Activated CD4-positive, alpha-beta T cell treated with anti-CD3 and anti-CD28 coated beads, Interleukin-10, Interleukin-2, amounts not matched to agents 100 ng/mL and 50 ng/mL, durations not matched to agents 16 hours and 8 hours (primary cell): ENCODE results near the gene ATRNL1.

Experiments used
- DNase-seq: peaks from one replicate; pipeline ENCODE4 v3.0.0-alpha.2; 2020

Gene ATRNL1

GRCh38 chr10:115931309-115931708, 838.1 kb downstream of the ATRNL1 start:
- no peak for DNase-seq

DNA sequence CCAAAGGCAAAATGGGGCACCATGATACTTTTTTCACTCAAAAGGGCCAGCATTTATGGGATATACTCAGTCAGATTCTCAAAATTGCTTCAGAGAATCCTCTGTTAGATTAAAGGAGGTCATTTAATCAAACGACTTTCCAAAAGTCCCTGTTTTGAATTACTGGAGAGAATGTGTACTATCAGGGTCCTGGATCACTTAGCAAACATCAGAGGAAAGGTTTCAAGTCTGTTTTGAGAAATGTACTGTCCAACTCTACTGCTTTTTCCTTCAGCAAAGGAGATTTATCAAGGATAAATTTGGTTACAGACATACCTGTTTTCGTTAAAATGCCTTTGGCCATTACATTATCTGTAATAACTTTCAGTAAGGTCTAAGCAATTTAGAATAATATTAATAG, 838.9 kb downstream of the ATRNL1 start:
- DNase-seq, result no peak

DNA sequence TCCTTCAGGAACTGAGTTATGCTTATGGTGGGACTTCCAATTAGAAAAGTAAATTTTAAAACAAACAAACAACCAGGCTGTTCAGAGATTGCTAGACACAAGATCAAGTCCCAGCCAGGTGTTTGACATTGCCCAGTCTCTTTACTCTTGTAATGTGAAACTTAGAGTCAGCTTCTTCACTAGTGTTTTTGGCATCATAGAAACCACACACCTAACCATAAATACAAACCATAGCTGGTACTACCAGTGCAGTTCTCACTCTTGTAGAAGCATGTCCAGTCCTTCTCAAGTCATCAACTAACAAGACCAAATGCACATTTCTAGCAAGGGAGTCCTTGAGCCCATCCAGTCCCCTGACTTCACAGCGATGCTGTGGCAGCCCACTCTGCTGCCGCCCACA, 839.9 kb downstream of the ATRNL1 start:
- DNase-seq, result no peak

DNA sequence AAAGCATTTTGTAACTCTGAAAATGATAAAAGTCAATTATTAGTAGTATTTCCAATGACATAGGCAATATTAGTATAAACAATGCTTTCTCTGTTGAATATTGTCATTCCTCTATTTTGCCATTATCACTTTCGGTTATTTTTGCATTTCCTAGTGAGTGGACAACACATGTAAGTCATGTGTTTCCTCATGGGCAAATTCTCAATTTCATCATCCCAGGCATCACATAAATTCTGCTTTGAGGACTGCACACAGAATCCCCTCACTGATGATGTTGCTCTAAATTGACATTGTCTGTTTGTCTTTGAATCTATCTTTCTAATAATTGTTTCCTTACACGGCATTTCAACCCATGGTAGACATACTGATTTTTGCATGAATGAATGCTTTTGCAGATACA, 842.6 kb downstream of the ATRNL1 start:
- DNase-seq, result no peak

DNA sequence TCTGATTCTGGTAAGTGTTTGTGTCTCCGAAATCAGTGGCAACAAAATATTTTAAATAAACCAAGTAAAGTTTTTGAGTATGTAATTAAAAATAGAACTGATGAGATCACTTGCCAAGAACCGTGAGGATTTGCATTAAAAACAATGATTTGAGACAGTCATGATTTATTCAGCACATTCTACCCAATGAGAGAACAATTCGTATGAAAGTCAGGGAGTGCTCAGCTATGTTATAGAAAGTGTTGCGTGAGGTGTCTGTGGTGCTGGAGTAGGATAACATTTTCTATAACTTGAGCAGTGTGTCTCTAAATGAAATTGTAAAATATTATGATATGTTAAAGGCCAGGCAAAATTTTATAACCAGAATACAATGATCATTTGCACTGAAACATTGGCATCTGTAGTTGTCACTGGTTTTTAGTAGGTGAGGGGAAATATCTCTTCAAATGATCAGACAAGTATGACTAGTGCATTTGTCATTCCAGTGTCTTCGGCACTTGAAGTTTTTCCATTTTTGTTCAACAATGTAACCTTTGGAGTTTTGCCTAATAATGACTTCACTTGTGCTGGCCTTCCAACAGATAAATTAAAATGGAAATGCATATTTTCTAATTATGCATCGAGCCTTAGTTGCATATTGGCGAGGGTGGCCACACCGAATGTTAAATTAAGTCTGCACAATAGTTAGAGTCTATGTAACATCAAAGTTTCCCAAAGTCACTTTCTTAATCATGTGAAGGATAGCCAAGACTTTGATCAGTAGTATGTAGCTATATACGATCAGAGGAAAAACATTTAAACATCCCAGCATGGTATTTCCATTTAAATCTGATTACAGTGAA, 844.0 kb downstream of the ATRNL1 start:
- no peak for DNase-seq

DNA sequence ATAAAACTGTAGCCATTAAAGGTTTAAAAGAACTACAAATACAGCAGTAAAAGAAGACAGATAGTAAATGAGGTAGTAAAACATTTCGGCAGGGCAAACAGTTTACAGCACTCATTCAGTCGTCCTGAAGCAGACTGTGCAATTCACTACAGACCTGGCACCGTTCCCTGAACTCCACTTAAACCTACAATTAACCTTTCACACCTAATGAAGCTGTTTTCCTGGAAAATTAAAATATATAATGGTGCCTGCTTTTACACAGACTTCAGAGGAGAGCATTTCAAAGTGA, 844.5 kb downstream of the ATRNL1 start:
- no peak for DNase-seq

DNA sequence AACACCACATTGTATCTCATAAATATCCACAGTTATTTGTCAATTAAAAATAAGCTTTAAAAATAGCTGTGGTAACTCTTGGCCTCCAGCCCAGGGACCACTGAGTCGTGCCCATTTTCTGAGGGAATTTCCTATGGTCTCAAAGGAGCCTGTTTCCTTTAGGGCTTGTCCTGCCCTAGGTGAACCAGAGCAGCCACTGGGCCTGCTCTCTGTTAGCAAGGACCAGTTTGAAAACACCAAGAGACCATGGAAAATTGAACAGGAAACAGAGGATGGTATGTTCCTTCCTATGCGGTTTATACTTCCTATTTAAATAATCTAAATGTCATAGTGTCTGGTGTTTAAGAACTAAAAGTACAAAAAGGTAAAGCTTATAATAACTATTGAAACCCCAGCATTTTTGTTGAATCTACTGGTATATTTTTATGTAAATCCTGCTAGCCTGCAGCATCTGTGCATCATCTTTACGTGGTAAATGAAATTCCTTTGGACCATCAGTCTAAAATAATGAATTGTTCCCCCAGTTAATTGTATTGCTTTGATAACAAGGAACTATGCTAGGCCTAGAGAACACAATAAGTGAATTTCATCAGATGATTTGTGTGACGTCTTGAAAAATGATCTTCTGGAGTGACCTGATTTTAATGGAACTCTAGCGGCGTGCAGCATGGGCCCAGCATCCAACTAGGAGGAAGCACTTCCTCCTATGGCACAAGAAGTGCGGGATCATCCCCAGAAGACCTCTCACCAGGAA, 846.1 kb downstream of the ATRNL1 start:
- DNase-seq, result no peak

- DNase-seq, result no peak
These were observed 848.2 kb downstream of the ATRNL1 start for GRCh38 chr10:115941361-115941771.

- DNase-seq, result no peak
These were observed 848.9 kb downstream of the ATRNL1 start for GRCh38 chr10:115942101-115942500.

DNA sequence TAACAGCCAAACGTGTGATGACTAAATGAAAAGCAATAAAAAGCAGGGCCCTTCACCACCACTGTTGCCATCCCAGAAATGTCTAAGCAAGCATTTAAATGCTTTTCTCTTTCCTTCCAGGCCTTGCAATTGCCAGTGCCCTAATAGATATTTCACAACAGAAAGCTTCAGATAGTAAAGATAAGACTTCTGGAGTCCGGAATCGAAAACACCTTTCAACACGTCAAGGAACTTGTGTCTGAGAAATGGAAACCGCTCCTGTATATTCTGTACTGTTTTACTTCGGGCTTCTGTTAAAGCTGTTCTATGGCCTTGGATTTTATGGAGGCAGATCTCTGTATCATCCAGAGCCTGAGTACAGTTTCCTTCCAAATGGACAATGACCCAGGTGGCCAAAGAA, 851.4 kb downstream of the ATRNL1 start:
- DNase-seq, result no peak

DNA sequence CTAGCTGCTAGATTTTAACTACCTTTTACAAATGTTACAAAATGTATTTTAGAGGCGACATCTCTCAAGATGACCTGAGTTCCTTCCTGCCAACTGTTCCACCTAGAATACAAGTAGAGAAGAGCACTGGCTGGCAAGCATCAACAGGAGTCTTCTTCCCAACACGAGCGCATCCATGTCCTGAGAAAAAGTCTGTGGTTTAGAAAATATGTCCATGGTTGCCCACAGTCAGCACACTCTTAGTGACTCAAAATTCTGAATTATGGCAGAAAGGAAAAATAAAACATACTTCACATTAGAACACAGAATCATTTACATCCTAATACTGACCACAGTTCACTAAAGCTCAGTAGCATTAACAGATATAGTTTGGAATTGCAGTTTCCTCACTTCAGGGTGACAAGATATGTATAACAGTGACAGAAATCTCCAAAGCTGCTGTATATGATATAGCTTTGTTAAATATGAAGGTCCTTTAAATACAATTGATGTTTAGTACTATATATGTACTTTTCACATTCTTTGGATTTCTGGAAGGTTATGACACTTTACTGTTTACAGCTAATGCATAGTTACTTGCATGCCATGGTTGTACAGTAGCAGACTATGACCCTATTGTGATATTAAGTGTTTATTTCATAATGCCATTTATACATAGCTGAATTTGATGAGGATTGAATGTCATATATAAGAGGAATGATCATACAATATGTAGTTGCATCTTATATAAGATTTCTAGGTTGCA, 852.7 kb downstream of the ATRNL1 start:
- no peak for DNase-seq

GRCh38 chr10:115947104-115947503, 853.9 kb downstream of the ATRNL1 start:
- DNase-seq, result no peak

GRCh38 chr10:115948465-115948864, 855.3 kb downstream of the ATRNL1 start:
- no peak for DNase-seq

DNA sequence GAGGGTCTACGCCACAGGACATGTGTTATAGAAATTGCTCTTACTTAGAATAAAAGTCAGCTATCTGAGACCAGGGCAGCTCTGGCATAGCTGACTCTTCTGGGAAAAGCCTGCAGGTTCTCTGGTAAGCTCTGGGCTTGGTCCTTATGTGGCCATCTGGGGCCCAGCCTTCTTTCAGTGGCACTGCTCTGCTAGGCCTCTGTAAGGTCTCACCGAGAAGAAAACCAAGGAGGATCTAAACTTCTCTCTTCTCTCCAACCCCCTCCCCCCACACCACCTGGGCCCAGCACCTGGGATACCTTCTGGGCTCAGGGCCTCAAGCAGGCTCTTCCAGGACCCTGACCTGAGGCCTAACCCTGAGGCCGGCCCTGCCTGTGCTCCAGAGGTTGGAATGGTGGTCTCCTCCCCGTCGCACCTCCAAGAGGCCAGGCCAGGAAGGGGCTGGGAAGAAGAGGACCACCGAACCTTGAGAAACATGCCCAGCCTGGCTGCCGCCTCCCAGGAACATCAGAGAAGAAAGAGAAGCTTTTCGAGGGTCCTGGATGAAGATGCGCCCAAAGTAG, 856.2 kb downstream of the ATRNL1 start:
- DNase-seq, result no peak

DNA sequence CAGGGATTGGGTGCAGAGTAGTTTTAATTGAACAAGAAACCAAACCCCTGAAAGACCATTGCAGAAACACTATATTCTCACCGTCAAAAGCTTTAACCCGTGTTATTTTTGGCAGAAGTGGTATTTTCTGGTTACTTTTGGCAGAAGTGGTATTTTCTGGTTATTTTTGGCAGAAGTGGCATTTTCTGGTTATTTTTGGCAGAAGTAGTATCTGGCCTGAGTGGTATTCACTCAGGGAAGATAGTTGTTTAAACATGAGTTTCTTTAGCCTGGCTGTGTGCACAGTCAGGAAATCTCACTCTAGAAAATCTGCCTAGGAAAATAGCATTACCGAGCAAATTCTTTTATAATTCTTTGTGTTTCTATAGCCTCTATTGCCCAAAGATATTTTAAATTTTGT, 857.2 kb downstream of the ATRNL1 start:
- DNase-seq, result no peak

GRCh38 chr10:115951242-115951641, 858.1 kb downstream of the ATRNL1 start:
- no peak for DNase-seq

- DNase-seq, result no peak
These were observed 860.1 kb downstream of the ATRNL1 start for GRCh38 chr10:115953281-115953680.

DNA sequence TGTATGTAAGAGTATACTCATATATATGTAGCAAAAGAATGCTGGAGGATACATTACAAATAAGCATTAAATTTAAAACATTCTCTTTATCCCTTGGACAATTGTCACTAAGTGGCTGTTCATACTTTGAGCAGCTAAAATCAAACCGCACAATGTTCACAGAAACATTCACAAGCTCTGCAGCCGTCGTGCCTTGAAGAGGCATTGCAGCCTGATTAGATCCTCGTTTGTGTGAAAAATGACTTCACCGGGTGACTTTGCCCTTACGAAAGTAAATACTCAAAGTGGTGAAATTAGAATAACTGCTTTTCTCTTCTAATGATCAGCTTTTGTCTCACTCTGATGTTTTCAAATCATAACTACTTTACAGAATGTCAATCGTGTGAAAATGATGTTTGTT, 860.8 kb downstream of the ATRNL1 start:
- DNase-seq, result no peak

- no peak for DNase-seq
These were observed 863.3 kb downstream of the ATRNL1 start for GRCh38 chr10:115956225-115957011.

DNA sequence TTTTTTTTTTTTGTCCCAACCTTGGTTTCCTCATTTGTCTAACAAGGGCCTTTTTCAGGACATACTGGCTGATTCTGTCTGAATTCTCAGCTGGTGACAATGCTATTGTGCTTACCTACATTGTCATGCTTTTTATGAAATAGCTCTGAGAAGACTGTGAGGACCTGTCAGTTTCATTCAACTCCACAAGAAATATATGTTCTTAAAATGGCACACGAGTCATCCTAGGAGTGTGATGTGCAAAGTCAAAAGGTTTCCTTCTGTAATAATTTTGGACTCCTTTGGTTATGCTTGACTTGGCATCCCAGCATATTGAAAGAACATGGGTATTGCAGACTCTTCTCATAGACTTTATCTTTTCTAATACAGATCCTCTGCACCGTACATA, 863.8 kb downstream of the ATRNL1 start:
- DNase-seq, result no peak

GRCh38 chr10:115957786-115958442, 864.7 kb downstream of the ATRNL1 start:
- no peak for DNase-seq

- DNase-seq, result no peak
These were observed 870.7 kb downstream of the ATRNL1 start for GRCh38 chr10:115963848-115964247.
